GM23338 (cell line): ENCODE results near the gene PPARD. TPM values are rescaled to one million over a fixed set of nuclear protein-coding genes. Genes with fewer than 3 reads are reported as not detected.

ENCODE experiments used
- ATAC-seq: fragments of 200-7000 bp; cut with Tn5 transposase; 3 replicates; pipeline ENCODE4 v1.9.1; 2020
- DNase-seq: peaks from one replicate; pipeline ENCODE4 v3.0.0-alpha.2; 2015; ENCODE audit warnings: low spot score
- H2AFZ ChIP-seq: fragments of 200-600 bp; sonication (generic); 2 replicates; pipeline ENCODE4 v1.8.0; 2016; ENCODE audit warnings: antibody characterized with exemption, mild to moderate bottlenecking, moderate library complexity
- H3F3A ChIP-seq: fragments of 200-600 bp; sonication (generic); replicated peaks from 2 replicates; pipeline ENCODE4 v1.8.0; 2017; ENCODE audit warnings: antibody characterized with exemption, mixed run types, low read depth
- H3K27ac ChIP-seq: fragments of 200-600 bp; sonication (generic); 2 replicates; pipeline ENCODE4 v1.6.1; 2016; ENCODE audit warnings: low read depth
- H3K27me3 ChIP-seq: fragments of 200-600 bp; sonication (generic); 2 replicates; pipeline ENCODE4 v1.8.0; 2016; ENCODE audit warnings: mild to moderate bottlenecking, mixed run types, moderate library complexity; ENCODE audit not compliant: insufficient read depth
- H3K36me3 ChIP-seq: fragments of 200-600 bp; sonication (generic); 2 replicates; pipeline ENCODE4 v1.8.0; 2016; ENCODE audit warnings: mild to moderate bottlenecking; ENCODE audit not compliant: insufficient read depth
- H3K4me1 ChIP-seq: fragments of 200-600 bp; sonication (generic); 2 replicates; pipeline ENCODE4 v1.8.0; 2016; ENCODE audit warnings: mild to moderate bottlenecking, moderate library complexity; ENCODE audit not compliant: insufficient read depth
- H3K4me2 ChIP-seq: fragments of 200-600 bp; sonication (generic); 2 replicates; pipeline ENCODE4 v1.7.1; 2017; ENCODE audit warnings: mixed run types
- H3K4me3 ChIP-seq: fragments of 200-600 bp; sonication (generic); 2 replicates; pipeline ENCODE4 v1.6.1; 2016; ENCODE audit warnings: mixed run types
- H3K79me2 ChIP-seq: fragments of 200-600 bp; sonication (generic); replicated peaks from 2 replicates; pipeline ENCODE4 v1.8.0; 2017; ENCODE audit warnings: mild to moderate bottlenecking; ENCODE audit not compliant: insufficient read depth
- H3K9me2 ChIP-seq: fragments of 200-600 bp; sonication (generic); 2 replicates; pipeline ENCODE4 v1.8.0; 2017; ENCODE audit not compliant: insufficient read depth
- H4K20me1 ChIP-seq: fragments of 200-600 bp; sonication (generic); replicated peaks from 2 replicates; pipeline ENCODE4 v1.8.0; 2017; ENCODE audit warnings: mild to moderate bottlenecking; ENCODE audit not compliant: insufficient read depth
- H3K27ac Mint-ChIP-seq: 2 replicates; pipeline ENCODE4 v1.8.0; 2020; ENCODE audit warnings: inconsistent platforms, mild to moderate bottlenecking, moderate library complexity, mixed read lengths
- H3K27me3 Mint-ChIP-seq: 3 replicates; pipeline ENCODE4 v1.8.0; 2022; ENCODE audit warnings: low read depth, mild to moderate bottlenecking, moderate library complexity, mixed read lengths, inconsistent platforms; ENCODE audit not compliant: insufficient read depth, poor library complexity
- H3K36me3 Mint-ChIP-seq: 3 replicates; pipeline ENCODE4 v1.8.0; 2021; ENCODE audit warnings: low read depth, mild to moderate bottlenecking, inconsistent platforms, moderate library complexity, mixed read lengths
- H3K4me1 Mint-ChIP-seq: 3 replicates; pipeline ENCODE4 v1.8.0; 2020; ENCODE audit warnings: mild to moderate bottlenecking, inconsistent platforms, mixed read lengths
- H3K4me3 Mint-ChIP-seq: 3 replicates; pipeline ENCODE4 v1.8.0; 2021; ENCODE audit warnings: moderate library complexity, mild to moderate bottlenecking, inconsistent platforms, mixed read lengths
- H3K9me3 Mint-ChIP-seq: 3 replicates; pipeline ENCODE4 v1.8.0; 2020; ENCODE audit warnings: moderate library complexity, mild to moderate bottlenecking, inconsistent platforms, mixed read lengths
- CREB1 ChIP-seq: fragments of 250-450 bp; sonication (Bioruptor Pico); IDR thresholded peaks from 2 replicates; pipeline ENCODE4 v1.5.0; 2020; ENCODE audit warnings: low read depth, mild to moderate bottlenecking, moderate library complexity
- CTCF ChIP-seq, 2 experiments: fragments of 200-600 bp in 1 of 2; sonication (generic) in 1 of 2; conservative IDR thresholded peaks; 2 replicates each; pipeline versions ENCODE4 v1.5.1 to v1.6.1; 2016 to 2017; ENCODE audit warnings: antibody characterized with exemption in 2 of 2, low read depth in 2 of 2, mild to moderate bottlenecking in 2 of 2, moderate library complexity in 1 of 2
- EZH2 ChIP-seq: fragments of 200-600 bp; sonication (generic); IDR thresholded peaks from one replicate; pipeline ENCODE4 v1.8.0; 2017; ENCODE audit warnings: antibody characterized with exemption, mild to moderate bottlenecking, low read depth; ENCODE audit not compliant: unreplicated experiment
- EZH2phosphoT487 ChIP-seq: fragments of 200-600 bp; sonication (generic); IDR thresholded peaks from one replicate; pipeline ENCODE4 v1.8.1; 2018; ENCODE audit warnings: antibody characterized with exemption; ENCODE audit not compliant: unreplicated experiment
- JUNB ChIP-seq: IDR thresholded peaks from one replicate; pipeline ENCODE4 v1.6.1; 2016; ENCODE audit warnings: antibody characterized with exemption; ENCODE audit not compliant: unreplicated experiment
- NANOG ChIP-seq: IDR thresholded peaks from 2 replicates; pipeline ENCODE4 v1.6.1; 2016; ENCODE audit warnings: antibody characterized with exemption, borderline replicate concordance
- POLR2AphosphoS5 ChIP-seq: IDR thresholded peaks from 2 replicates; pipeline ENCODE4 v1.6.1; 2016; ENCODE audit warnings: antibody characterized with exemption, low read depth
- STAT1 ChIP-seq: IDR thresholded peaks from one replicate; pipeline ENCODE4 v1.6.1; 2016; ENCODE audit warnings: antibody characterized with exemption; ENCODE audit not compliant: unreplicated experiment
- ZNF114 ChIP-seq: fragments of 250-450 bp; sonication (Bioruptor Pico); IDR thresholded peaks from 2 replicates; pipeline ENCODE4 v1.5.0; 2020; ENCODE audit warnings: mild to moderate bottlenecking, moderate library complexity
- ZNF331 ChIP-seq: fragments of 250-450 bp; sonication (Bioruptor Pico); IDR thresholded peaks from 2 replicates; pipeline ENCODE4 v1.5.0; 2020; ENCODE audit warnings: low read depth, mild to moderate bottlenecking, moderate library complexity
- polyA plus RNA-seq: library from polyadenylated mRNA; unstranded; fragments of >200 nt; fragmentation: Nextera tagmentation; extraction: Ambion mirVana; gene quantifications from 2 replicates; pipeline ENCODE4 v1.2.1, GENCODE V29; 2016
- total RNA-seq: library from RNA; depleted of rRNA; stranded (reverse); fragments of >200 nt; shearing (Covaris generic); gene quantifications from 2 replicates; pipeline ENCODE4 v1.2.3, GENCODE V29; 2014
- TF ChIP-seq, protein P1 (sequence below): IDR thresholded peaks from one replicate; pipeline ENCODE4 v1.6.1; 2018; ENCODE audit warnings: antibody characterized with exemption; ENCODE audit not compliant: unreplicated experiment
- TF ChIP-seq, protein P2 (sequence below): IDR thresholded peaks from 2 replicates; pipeline ENCODE4 v1.6.1; 2016; ENCODE audit warnings: antibody characterized with exemption

The PPARD gene
- total and polyA plus RNA-seq, 2 experiments from 2014 or later, result 5.1 to 9.7 TPM

DNA sequence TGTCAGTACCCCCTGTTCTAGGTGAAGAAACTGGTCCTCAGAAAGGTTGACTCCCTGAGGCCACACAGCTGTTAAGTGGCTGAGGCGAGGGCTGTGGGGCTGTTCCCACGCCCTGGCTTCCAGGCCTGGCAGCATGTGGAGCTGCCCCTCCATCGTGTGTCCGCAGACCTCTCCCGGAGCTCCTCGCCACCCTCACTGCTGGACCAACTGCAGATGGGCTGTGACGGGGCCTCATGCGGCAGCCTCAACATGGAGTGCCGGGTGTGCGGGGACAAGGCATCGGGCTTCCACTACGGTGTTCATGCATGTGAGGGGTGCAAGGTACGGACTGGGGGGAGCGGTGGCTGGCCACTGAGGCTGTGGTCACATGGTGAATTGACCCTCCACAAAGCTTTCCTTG, 77.6 kb downstream of the PPARD start (continued):
- TF ChIP-seq EZH2phosphoT487 (no peak), STAT1 (no peak), CTCF (conservative IDR thresholded peaks at IDR 0.05; ENCODE audit: low read depth in 2 of 2) (no peak), CREB1 (CRISPR knock-in tag) (no peak), EZH2 (no peak), JUNB (no peak)

DNA sequence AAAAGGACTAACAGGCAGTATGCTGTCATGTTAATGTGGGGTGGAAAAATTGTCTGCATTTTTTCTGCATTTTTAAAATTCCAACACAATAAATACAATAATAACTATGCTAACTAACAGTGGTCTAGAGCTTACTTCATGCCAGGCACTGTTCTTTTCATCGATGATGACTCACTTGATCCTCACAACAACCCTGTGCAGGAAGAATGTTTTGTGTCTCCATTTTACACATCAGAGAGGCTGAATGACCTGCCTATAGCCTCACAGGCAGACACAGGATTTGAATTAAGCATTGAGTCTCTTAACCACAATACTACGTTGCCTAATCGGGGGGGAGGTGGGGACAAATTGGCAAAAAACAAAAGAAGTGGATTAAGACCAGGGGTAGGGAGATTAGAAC, 82.9 kb downstream of the PPARD start:
- Histone ChIP-seq H3K4me2 (no peak overlapping the region), H3K79me2 (no peaks in the 10 kb centered on the region), H4K20me1 (no peaks in the 10 kb centered on the region), H3K4me1 (peaks cover 15% of the 10 kb centered on the region), H3K36me3 (peaks cover 3% of the 10 kb centered on the region; the same call in 1 of the 2 replicates), H3K9me2 (no peaks in the 10 kb centered on the region), H3F3A (no peaks in the 10 kb centered on the region), H3K4me3 (no peak overlapping the region), H3K27ac (no peak overlapping the region), H2AFZ (no peak overlapping the region), H3K27me3 (no peaks in the 10 kb centered on the region)
- H3K4me1 Mint-ChIP-seq, result peaks cover 28% of the 10 kb centered on the region
- no peaks in the 10 kb centered on the region for H3K27me3 Mint-ChIP-seq
- peaks cover 19% of the 10 kb centered on the region for H3K9me3 Mint-ChIP-seq
- H3K36me3 Mint-ChIP-seq, result peaks cover 26% of the 10 kb centered on the region
- no peak overlapping the region for H3K4me3 Mint-ChIP-seq
- ATAC-seq, result no peak
- no peak overlapping the region for H3K27ac Mint-ChIP-seq
- no peak for DNase-seq
- TF ChIP-seq EZH2, result no peak
- TF ChIP-seq EZH2phosphoT487, result no peak
- TF ChIP-seq, protein P1, sequence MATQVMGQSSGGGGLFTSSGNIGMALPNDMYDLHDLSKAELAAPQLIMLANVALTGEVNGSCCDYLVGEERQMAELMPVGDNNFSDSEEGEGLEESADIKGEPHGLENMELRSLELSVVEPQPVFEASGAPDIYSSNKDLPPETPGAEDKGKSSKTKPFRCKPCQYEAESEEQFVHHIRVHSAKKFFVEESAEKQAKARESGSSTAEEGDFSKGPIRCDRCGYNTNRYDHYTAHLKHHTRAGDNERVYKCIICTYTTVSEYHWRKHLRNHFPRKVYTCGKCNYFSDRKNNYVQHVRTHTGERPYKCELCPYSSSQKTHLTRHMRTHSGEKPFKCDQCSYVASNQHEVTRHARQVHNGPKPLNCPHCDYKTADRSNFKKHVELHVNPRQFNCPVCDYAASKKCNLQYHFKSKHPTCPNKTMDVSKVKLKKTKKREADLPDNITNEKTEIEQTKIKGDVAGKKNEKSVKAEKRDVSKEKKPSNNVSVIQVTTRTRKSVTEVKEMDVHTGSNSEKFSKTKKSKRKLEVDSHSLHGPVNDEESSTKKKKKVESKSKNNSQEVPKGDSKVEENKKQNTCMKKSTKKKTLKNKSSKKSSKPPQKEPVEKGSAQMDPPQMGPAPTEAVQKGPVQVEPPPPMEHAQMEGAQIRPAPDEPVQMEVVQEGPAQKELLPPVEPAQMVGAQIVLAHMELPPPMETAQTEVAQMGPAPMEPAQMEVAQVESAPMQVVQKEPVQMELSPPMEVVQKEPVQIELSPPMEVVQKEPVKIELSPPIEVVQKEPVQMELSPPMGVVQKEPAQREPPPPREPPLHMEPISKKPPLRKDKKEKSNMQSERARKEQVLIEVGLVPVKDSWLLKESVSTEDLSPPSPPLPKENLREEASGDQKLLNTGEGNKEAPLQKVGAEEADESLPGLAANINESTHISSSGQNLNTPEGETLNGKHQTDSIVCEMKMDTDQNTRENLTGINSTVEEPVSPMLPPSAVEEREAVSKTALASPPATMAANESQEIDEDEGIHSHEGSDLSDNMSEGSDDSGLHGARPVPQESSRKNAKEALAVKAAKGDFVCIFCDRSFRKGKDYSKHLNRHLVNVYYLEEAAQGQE, result no peak
- TF ChIP-seq, protein P2, sequence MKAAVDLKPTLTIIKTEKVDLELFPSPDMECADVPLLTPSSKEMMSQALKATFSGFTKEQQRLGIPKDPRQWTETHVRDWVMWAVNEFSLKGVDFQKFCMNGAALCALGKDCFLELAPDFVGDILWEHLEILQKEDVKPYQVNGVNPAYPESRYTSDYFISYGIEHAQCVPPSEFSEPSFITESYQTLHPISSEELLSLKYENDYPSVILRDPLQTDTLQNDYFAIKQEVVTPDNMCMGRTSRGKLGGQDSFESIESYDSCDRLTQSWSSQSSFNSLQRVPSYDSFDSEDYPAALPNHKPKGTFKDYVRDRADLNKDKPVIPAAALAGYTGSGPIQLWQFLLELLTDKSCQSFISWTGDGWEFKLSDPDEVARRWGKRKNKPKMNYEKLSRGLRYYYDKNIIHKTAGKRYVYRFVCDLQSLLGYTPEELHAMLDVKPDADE, result no peak
- TF ChIP-seq NANOG, result no peak
- no peak for TF ChIP-seq ZNF331
- TF ChIP-seq POLR2AphosphoS5, result no peak
- TF ChIP-seq CREB1 (CRISPR knock-in tag), result no peak
- TF ChIP-seq JUNB, result no peak
- no peak for TF ChIP-seq ZNF114 (CRISPR knock-in tag)
- TF ChIP-seq STAT1, result no peak
- TF ChIP-seq CTCF (conservative IDR thresholded peaks at IDR 0.05; ENCODE audit: low read depth in 2 of 2), result no peak
